HG02623 (cell line): ENCODE measurements around the gene AMDHD2.
"Not testable (repeated sequence)": the region's sequence is repeated elsewhere in the genome, so short reads cannot be mapped to it uniquely, and the experiment has no call there.

Source experiments
- ATAC-seq: cut with Tn5 transposase; IDR thresholded peaks from one replicate; pipeline ENCODE4 v1.9.1; 2021; ENCODE audit warnings: moderate library complexity; ENCODE audit not compliant: unreplicated experiment

The AMDHD2 gene

GRCh38 chr16:2531696-2532493 is 11.7 kb downstream of the AMDHD2 start:
- peak; percentile 83 for ATAC-seq

- ATAC-seq: no peak
Observed at GRCh38 chr16:2532494-2533141, 12.4 kb downstream of the AMDHD2 start.

GRCh38 chr16:2533142-2533755 is 13.1 kb downstream of the AMDHD2 start:
- not testable (repeated sequence) for ATAC-seq

GRCh38 chr16:2533912-2534311 is 13.7 kb downstream of the AMDHD2 start:
- ATAC-seq: no peak

- ATAC-seq: not testable (repeated sequence)
Observed at GRCh38 chr16:2534335-2534734, 14.2 kb downstream of the AMDHD2 start.

- no peak for ATAC-seq
Observed at GRCh38 chr16:2535625-2536013, 15.4 kb downstream of the AMDHD2 start.

GRCh38 chr16:2537451-2538379 is 17.5 kb downstream of the AMDHD2 start, which contains the start of gene PDPK1:
TSS of gene PDPK1 (plus strand) at chr16:2538021. CDS start at chr16:2538113, 92 bp downstream.
- peak; percentile 75 for ATAC-seq

- ATAC-seq: not testable (repeated sequence)
Observed at GRCh38 chr16:2539192-2539844, 19.1 kb downstream of the AMDHD2 start.

GRCh38 chr16:2539845-2540458 is 19.8 kb downstream of the AMDHD2 start:
- not testable (repeated sequence) for ATAC-seq

- ATAC-seq: not testable (repeated sequence)
Observed at GRCh38 chr16:2540912-2541311, 20.7 kb downstream of the AMDHD2 start.

- not testable (repeated sequence) for ATAC-seq
Observed at GRCh38 chr16:2541409-2541808, 21.2 kb downstream of the AMDHD2 start.

GRCh38 chr16:2543771-2544170 is 23.6 kb downstream of the AMDHD2 start:
- ATAC-seq: not testable (repeated sequence)

- not testable (repeated sequence) for ATAC-seq
Observed at GRCh38 chr16:2550283-2550878, 30.2 kb downstream of the AMDHD2 start.

GRCh38 chr16:2551420-2551889 is 31.3 kb downstream of the AMDHD2 start:
- not testable (repeated sequence) for ATAC-seq

GRCh38 chr16:2554709-2555425 is 34.7 kb downstream of the AMDHD2 start:
- not testable (repeated sequence) for ATAC-seq

GRCh38 chr16:2557150-2557549 is 37.0 kb downstream of the AMDHD2 start:
- ATAC-seq: not testable (repeated sequence)

GRCh38 chr16:2560131-2560797 is 40.1 kb downstream of the AMDHD2 start:
- not testable (repeated sequence) for ATAC-seq

GRCh38 chr16:2560798-2561133 is 40.6 kb downstream of the AMDHD2 start:
- not testable (repeated sequence) for ATAC-seq
